Panc1 (cell line): ENCODE results near the gene ASB1. TPM values are rescaled to one million over a fixed set of nuclear protein-coding genes. Genes with fewer than 3 reads are reported as not detected.

Experiments
- ATAC-seq: fragments of 200-7000 bp; cut with Tn5 transposase; 2 replicates; pipeline ENCODE4 v1.9.1; 2020; ENCODE audit warnings: mild to moderate bottlenecking, moderate library complexity
- BruUV-seq: library from RNA; stranded (reverse); fragments of 400-500 nt; replicated peaks from 2 replicates; lab custom pipeline; 2021; lab: Mats Ljungman, UMichigan
- CTCF ChIA-PET: fragments of 300-600 bp; sonication (Branson Sonifier 250); formaldehyde crosslinking; loops from one replicate; lab custom pipeline; 2022; ENCODE audit warnings: antibody characterized with exemption; lab: Charles Lee
- POLR2A ChIA-PET: fragments of 300-600 bp; sonication (Branson Sonifier 250); formaldehyde crosslinking; loops from one replicate; lab custom pipeline; 2022; ENCODE audit warnings: antibody characterized with exemption; lab: Charles Lee
- DNase-seq: peaks from one replicate; pipeline ENCODE4 v3.0.0-alpha.2; 2010; ENCODE audit warnings: low read depth, low spot score
- H3K27ac ChIP-seq: 2 replicates; pipeline ENCODE4 v1.5.1; 2011; ENCODE audit warnings: mild to moderate bottlenecking, low read length, inconsistent platforms
- H3K27me3 ChIP-seq: fragments of 200-500 bp; sonication (Bioruptor generic); 2 replicates; pipeline ENCODE4 v1.6.0; 2014; ENCODE audit warnings: low read length, inconsistent platforms; ENCODE audit not compliant: control insufficient read depth, insufficient read depth
- H3K36me3 ChIP-seq: fragments of 200-500 bp; sonication (Bioruptor generic); 2 replicates; pipeline ENCODE4 v1.5.1; 2014; ENCODE audit warnings: inconsistent platforms, mild to moderate bottlenecking, low read length, moderate library complexity; ENCODE audit not compliant: control insufficient read depth, insufficient read depth
- H3K4me1 ChIP-seq: 2 replicates; pipeline ENCODE4 v1.5.1; 2011; ENCODE audit warnings: inconsistent platforms, mild to moderate bottlenecking, low read length, moderate library complexity; ENCODE audit not compliant: control insufficient read depth, insufficient read depth
- H3K4me3 ChIP-seq, 2 experiments: 2 replicates each; pipeline ENCODE4 v1.5.1; 2011 to 2012; ENCODE audit warnings: low read depth in 2 of 2, low read length in 2 of 2, mild to moderate bottlenecking in 2 of 2, inconsistent platforms in 1 of 2, moderate library complexity in 1 of 2
- H3K9me3 ChIP-seq: fragments of 200-500 bp; sonication (Bioruptor generic); 2 replicates; pipeline ENCODE4 v1.5.1; 2014; ENCODE audit warnings: low read depth, mild to moderate bottlenecking, inconsistent platforms, low read length, moderate library complexity; ENCODE audit not compliant: control insufficient read depth, insufficient read depth
- POLR2AphosphoS5 ChIP-seq: IDR thresholded peaks from 2 replicates; pipeline ENCODE4 v1.6.1; 2012; ENCODE audit warnings: mild to moderate bottlenecking, low read depth, low read length, moderate library complexity
- REST ChIP-seq, 2 experiments: IDR thresholded peaks; 2 replicates each; pipeline ENCODE4 v1.6.1; 2011 to 2012; ENCODE audit warnings: low read depth in 2 of 2, control low read depth in 1 of 2, low read length in 1 of 2, mild to moderate bottlenecking in 1 of 2, moderate library complexity in 1 of 2; ENCODE audit not compliant: insufficient read depth in 1 of 2
- SIN3A ChIP-seq: IDR thresholded peaks from 2 replicates; pipeline ENCODE4 v1.6.1; 2012; ENCODE audit warnings: low read depth, mild to moderate bottlenecking, low read length, moderate library complexity, borderline replicate concordance; ENCODE audit not compliant: insufficient read depth
- TCF7L2 ChIP-seq: IDR thresholded peaks from 2 replicates; pipeline ENCODE4 v1.6.1; 2011; ENCODE audit warnings: mild to moderate bottlenecking, low read depth, low read length, inconsistent platforms
- in situ Hi-C: cut with HindIII; loops from 2 replicates; pipeline ENCODE4 v1.10.0; 2016; ENCODE audit warnings: low sequenced_read_pairs, low pct_unique_long_range_greater_than_20kb
- intact Hi-C: fragments of 100-400 bp; cut with micrococcal nuclease; formaldehyde crosslinking; loops from one replicate; pipeline ENCODE4 v1.10.0; 2022; ENCODE audit not compliant: unreplicated experiment
- total RNA-seq: library from RNA; stranded (reverse); gene quantifications from one replicate; pipeline ENCODE4 v1.2.1, GENCODE V29; 2021; ENCODE audit not compliant: unreplicated experiment
- TF ChIP-seq, protein P1 (sequence below): fragments of 450-650 bp; IDR thresholded peaks from 2 replicates; pipeline ENCODE4 v1.5.1; 2017; ENCODE audit warnings: mild to moderate bottlenecking

Gene ASB1
- total RNA-seq, 1 experiment from 2014 or later: 57.3 TPM

DNA sequence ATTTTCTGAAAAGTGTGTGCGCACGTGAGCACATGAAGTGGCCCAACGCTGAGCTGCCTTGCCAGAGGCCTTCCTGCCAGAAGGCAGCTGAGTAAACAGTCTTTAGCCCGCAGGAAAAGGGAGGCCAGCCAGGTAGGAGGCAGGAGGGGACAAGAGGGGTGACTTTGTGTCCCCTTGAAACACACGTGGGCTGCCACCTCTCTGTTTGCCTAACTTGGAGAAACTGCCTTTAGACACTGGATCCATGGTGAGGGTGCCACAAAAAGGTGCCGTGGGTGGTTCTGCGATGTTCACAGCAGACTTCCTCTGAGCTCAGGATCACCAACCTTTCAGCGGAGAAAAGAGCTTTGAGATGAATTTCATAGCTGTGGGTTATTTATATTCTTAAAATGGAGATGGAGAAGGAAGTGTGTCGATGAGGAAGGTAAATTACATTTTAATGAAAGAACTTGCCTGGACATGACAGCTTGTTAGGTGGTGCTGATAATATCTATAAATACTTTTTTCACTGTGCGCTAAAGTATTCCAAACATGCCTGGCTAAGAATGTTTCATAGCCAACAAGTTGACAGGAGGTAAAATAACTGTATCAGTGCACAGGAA is 36.6 kb upstream of the ASB1 start:
- Histone ChIP-seq H3K27me3 (no peaks in the 10 kb centered on the region), H3K36me3 (no peaks in the 10 kb centered on the region), H3K27ac (no peak overlapping the region), H3K4me3 (no peak overlapping the region), H3K9me3 (no peaks in the 10 kb centered on the region), H3K4me1 (peaks cover 5% of the 10 kb centered on the region; the same call in 1 of the 2 replicates)
- ATAC-seq: no peak; the same call in 1 of the 2 replicates
- in situ Hi-C loops (no loop called here), intact Hi-C loops (no loop called here)
- POLR2A ChIA-PET: no interaction called here
- BruUV-seq: no TSS peak
- no peak for TF ChIP-seq REST (IDR thresholded peaks at IDR 0.05; ENCODE audit: insufficient read depth in 1 of 2, low read depth in 2 of 2, low read length in 1 of 2)
- TF ChIP-seq SIN3A: no peak
- no peak for TF ChIP-seq POLR2AphosphoS5
- no peak for TF ChIP-seq TCF7L2
- TF ChIP-seq, protein P1, sequence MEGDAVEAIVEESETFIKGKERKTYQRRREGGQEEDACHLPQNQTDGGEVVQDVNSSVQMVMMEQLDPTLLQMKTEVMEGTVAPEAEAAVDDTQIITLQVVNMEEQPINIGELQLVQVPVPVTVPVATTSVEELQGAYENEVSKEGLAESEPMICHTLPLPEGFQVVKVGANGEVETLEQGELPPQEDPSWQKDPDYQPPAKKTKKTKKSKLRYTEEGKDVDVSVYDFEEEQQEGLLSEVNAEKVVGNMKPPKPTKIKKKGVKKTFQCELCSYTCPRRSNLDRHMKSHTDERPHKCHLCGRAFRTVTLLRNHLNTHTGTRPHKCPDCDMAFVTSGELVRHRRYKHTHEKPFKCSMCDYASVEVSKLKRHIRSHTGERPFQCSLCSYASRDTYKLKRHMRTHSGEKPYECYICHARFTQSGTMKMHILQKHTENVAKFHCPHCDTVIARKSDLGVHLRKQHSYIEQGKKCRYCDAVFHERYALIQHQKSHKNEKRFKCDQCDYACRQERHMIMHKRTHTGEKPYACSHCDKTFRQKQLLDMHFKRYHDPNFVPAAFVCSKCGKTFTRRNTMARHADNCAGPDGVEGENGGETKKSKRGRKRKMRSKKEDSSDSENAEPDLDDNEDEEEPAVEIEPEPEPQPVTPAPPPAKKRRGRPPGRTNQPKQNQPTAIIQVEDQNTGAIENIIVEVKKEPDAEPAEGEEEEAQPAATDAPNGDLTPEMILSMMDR: no peak
- DNase-seq: no peak
- CTCF ChIA-PET: no interaction called here

DNA sequence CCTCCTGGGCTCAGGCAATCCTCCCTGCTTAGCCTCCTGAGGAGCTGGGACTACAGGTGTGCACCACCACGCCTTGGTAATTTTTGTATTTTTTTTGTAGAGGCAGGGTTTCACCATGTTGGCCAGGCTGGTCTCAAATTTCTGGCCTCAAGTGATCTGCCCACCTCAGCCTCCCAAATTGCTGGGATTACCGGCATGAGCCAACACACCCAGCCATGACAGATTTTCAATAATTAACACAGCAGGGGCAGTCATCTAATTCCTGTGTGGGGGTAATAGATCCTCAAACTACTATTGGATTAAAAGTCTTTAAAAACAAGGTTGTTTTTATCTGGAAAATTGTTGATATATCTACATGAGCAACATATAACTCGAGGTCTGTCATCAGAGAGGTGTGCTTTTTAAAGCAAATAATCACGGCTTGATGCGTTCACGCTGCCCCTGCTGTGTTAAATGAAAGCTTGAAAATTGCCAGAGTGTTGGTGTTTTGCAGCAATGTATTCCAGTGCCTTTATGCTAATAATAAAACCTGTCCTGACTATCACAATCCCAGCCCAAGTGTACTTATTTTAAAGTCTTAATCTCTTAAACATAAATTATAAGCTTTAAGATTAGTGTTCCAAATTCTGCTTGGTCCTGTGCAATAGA is 35.6 kb upstream of the ASB1 start:
- no peaks in the 10 kb centered on the region for H3K27me3 ChIP-seq
- no peak for ATAC-seq
- no peak overlapping the region for H3K4me3 ChIP-seq
- H3K27ac ChIP-seq: no peak overlapping the region
- intact Hi-C loops (no loop called here), in situ Hi-C loops (no loop called here)
- ChIA-PET CTCF (no interaction called here), POLR2A (no interaction called here)
- DNase-seq: no peak
- no peaks in the 10 kb centered on the region for H3K9me3 ChIP-seq
- peaks cover 5% of the 10 kb centered on the region; the same call in 1 of the 2 replicates for H3K4me1 ChIP-seq
- no peaks in the 10 kb centered on the region for H3K36me3 ChIP-seq
- BruUV-seq: no TSS peak
- no peak for TF ChIP-seq SIN3A
- no peak for TF ChIP-seq REST (IDR thresholded peaks at IDR 0.05; ENCODE audit: insufficient read depth in 1 of 2, low read depth in 2 of 2, low read length in 1 of 2)
- TF ChIP-seq, protein P1: no peak
- no peak for TF ChIP-seq TCF7L2
- no peak for TF ChIP-seq POLR2AphosphoS5
